ENCODE data around the gene TSPAN15.
A peak's percentile ranks its signal among the peaks of the same experiment; 100 is the strongest.
"Not testable (repeated sequence)": the region's sequence is repeated elsewhere in the genome, so short reads cannot be mapped to it uniquely, and the experiment has no call there.

Gene TSPAN15

GRCh38 chr10:69449841-69450240, 1.4 kb upstream of the TSPAN15 start:
- DNase-seq: peak; percentile 61

GRCh38 chr10:69450395-69450794, 870 bp upstream of the TSPAN15 start:
- DNase-seq: not testable (repeated sequence)

DNA sequence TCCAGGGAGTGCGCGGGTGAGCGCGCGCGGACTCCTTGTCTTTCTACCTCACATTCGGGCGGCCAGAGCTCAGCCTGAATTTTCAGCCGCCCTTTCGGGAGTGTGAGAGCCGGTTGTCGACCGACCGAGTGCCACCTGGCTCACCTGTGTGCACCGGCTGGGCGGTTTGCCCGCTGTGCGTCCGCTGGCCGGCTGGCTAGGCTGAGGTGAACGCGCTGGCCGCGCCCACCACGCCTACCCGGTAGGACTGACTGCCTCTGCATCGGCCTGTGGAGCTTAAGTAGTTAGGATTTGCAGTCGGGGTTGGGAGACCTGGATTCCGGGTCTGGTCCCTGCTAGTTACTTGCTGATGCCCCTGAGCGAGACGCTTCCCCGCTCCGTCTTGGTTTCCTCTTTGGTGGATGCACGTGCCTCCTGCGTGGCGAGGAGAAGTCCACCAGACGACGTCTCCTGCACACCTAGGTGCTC, 553 bp downstream of the TSPAN15 start:
- no peak for DNase-seq

GRCh38 chr10:69452676-69453415, 1.6 kb downstream of the TSPAN15 start:
- DNase-seq: no peak

GRCh38 chr10:69453795-69454194, 2.5 kb downstream of the TSPAN15 start:
- no peak for DNase-seq

DNA sequence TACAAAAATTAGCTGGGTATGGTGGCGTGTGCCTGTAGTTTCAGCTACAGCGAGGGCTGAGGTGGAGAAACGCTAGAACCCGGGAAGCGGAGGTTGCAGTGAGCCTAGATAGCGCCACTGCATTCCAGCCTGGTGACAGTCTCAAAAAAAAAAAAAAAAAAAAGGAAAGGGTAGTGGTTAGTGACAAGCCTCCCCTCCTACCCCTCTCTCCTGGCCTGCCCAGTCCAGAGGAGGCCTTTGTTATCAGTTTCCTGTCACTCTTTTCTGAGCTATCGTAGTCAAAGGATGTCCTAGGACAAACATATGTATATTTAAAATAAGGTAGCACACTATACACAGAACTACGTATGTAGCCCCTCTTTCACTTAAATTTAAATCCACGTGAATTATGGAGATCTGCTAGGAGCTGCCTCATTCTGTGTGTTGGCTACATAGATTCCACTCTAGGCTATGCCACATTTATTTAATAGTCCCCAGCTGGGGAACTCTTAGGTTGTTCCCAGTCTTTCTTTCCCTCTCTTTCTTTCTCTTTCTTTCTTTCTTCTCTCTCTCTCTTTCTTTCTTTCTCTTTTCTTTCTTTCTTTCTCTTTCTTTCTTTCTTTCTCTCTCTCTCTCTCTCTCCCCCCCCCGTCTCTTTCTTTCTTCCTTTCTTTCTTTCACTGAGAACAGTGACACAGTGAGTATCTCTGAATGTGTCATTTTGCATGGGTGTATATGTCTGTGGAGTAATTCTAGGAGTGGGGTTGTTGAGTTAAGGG, 3.9 kb downstream of the TSPAN15 start:
- no peak for DNase-seq

DNA sequence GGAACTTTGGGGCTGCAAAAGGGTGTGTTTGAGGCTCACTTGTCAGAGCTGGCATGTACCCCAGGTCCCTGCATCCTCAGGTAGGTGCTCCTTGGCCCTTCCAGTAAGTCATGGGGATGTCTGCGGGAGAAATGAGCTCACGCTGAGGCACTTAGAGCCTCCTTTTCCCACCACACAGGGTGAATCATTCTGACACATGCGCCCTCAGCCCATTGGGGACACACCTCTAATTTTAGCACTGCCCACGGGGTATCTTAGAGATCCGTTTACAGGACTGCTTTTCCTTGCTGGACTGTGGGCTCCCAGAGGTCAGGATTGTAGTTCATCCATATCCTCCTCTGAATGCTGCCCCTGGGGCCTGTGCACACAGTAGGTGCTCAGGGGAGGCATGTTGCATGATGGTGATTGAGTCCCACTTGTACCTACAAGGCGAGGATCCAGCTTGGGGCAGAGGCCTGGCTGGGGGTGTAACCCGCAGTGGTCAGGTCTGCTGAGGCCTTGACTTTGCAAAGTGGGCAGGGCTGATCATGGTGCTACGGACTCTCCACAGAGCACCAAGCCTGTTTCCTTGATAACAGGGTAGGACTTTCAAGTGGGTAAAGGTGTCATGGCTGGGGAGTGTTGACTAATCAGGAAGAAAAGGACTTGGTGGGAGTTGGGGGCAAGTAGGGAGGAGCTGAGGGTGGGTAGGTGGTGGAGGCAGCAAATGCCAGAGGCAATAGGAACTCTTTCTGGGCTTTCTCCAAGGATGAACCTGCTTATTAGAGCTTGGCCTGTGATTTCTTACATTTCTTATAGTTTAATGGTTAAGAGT, 5.8 kb downstream of the TSPAN15 start:
- no peak for DNase-seq

DNA sequence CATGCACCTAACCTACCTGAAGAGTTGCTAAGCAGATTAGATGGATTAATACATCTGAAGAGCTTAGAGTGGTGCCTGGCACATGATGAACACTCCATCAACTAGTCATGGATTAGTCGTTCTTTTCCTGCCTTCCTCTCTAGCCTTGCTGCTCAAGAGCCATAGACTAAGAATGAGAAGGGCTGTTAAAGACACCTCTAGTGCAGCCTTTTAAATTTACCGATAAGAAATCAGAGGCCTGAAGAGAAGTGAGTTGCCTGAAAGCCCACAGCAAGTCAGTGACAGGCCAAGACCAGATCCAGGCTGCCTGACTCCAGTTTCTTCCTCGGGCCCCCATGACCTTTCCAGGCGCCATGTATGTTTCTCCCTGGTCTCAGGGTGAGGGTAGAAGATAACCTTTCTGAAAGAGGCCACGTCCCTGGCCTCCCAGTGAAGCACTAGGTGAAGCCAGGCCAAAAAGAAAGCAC, 6.5 kb downstream of the TSPAN15 start:
- DNase-seq: no peak

DNA sequence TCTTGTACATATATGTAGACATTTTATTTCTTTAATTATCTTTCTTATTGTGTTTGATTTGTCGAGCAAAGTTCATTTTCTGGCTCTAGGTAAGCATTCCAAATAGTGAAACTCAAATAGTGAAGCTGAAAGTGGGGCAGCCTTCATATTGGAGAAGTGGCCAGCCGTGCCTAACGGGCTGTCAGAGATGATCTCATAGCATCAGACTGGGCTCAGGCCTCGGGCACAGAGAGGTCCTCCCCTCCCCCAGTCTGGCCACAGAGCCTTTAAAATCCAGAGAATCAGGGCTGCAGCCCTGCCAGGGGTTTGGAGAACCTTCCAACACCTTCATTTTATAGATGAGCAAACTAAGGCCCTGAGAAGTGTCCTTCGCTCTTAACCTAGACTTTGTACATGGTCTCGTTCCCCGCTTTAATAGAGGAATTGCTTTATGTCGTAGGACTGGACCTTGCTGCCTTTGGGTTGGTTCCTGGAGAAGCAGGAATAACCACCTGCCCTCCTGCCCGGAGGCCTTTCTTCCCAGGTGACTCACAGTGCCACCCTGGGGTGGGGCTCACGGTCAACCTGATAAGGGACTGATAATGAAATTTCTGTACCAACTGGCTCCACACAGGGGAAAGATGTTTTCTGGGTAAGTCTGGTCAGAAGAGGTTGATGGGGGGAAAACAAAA, 7.3 kb downstream of the TSPAN15 start:
- DNase-seq: no peak

- no peak for DNase-seq
These were observed 8.0 kb downstream of the TSPAN15 start for GRCh38 chr10:69459101-69459790.

- DNase-seq: no peak
These were observed 8.8 kb downstream of the TSPAN15 start for GRCh38 chr10:69459893-69460575.

DNA sequence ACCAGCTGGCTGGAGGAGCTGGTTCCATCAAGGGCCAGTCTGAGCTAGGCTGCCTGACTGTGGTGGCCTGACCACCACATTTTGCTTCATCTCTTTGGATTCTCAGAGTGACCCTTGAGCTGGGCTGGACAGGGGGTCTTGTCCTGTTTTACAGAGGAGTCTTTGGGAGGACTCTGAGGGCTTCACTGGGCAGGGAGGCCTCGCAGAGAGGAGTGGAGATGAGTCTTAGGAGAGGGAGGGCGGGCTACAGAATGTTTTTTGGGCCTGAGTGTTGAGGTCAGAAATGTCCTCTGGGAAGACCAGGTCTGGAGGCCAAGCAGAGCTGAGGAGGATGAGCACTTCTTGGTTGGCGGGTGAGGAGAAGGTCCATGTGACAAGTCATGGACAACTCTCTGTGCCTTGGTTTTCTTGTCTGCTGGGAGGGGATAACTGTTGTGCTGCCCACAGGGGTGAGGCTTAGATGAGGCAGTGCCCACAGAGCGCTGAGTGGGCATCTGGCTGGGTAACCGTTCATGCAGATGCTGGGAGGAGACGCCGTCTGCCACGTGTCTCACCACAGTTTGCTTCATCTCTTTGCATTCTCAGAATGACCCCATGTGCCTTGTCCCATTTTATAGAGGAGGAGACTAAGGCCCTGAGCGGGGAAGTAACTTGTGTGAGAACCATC, 9.4 kb downstream of the TSPAN15 start:
- DNase-seq: no peak

- DNase-seq: no peak
These were observed 10.2 kb downstream of the TSPAN15 start for GRCh38 chr10:69461243-69462025.

DNA sequence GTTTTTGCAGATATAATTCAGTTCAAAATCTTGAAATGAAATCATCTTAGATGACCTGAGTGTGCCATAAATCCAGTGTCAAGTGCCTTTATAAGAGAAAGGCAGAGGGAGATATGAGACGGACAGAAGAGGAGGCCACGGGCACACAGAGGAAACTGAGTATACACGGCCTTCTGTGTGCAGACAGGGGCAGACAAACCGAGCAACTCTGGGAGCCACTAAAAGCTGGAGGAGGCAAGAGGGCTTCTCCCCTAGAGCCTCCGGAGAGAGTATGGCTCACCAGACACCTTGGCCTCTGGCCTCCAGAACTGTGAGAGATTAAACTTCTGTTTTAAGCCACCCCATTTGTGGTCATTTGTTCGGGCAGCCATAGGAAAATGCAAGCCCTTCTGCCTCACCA, 12.6 kb downstream of the TSPAN15 start:
- DNase-seq: no peak

DNA sequence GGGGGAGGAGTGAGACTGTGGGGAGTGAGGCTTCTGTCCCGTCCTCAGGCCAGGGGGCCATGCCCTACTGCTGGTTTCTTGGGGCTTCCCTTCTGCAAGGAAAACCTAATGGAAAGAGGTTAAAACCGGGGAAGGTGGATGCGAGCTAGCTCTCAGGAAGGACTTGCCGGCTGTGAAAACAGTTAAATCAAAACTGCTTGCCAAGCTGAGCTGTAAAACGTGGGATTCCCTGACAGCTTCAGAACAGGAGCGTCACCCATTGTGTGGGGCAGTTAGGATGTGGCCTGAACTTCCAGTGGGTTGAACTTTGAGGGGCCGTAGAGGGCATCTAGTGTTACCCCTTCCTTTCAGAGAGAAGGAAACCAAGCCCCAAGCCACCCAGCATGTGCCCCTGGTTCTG, 13.1 kb downstream of the TSPAN15 start:
- DNase-seq: no peak

GRCh38 chr10:69464801-69465401, 13.6 kb downstream of the TSPAN15 start:
- no peak for DNase-seq

GRCh38 chr10:69465457-69466157, 14.3 kb downstream of the TSPAN15 start:
- DNase-seq: no peak

- DNase-seq: no peak
These were observed 14.9 kb downstream of the TSPAN15 start for GRCh38 chr10:69466158-69466490.

GRCh38 chr10:69466689-69467088, 15.4 kb downstream of the TSPAN15 start:
- DNase-seq: no peak

Measured in activated CD8-positive, alpha-beta memory T cell treated with anti-CD3 and anti-CD28 coated beads, Interleukin-2, amount 50 U/mL, for 48 hours (primary cell).